HepG2 (cell line): Measurements from ENCODE around the gene NEDD8. TPM values are rescaled to one million over a fixed set of nuclear protein-coding genes. Genes with fewer than 3 reads are reported as not detected.

Experiments
- AGO2 ChIP-seq: fragments of 200-400 bp; formaldehyde crosslinking; optimal IDR thresholded peaks from 2 replicates; pipeline ENCODE3; 2017; ENCODE audit warnings: mild to moderate bottlenecking, low read depth, low read length, moderate library complexity
- CENPT ChIP-seq: sonication (generic); formaldehyde crosslinking; IDR thresholded peaks from 2 replicates; pipeline ENCODE4 v1.8.0; 2022; ENCODE audit warnings: low read depth, mild to moderate bottlenecking, moderate library complexity, missing genetic modification reagents
- GATAD1 ChIP-seq: IDR thresholded peaks from 2 replicates; pipeline ENCODE4 v1.6.1; 2016; ENCODE audit warnings: missing genetic modification reagents, missing compliant biosample characterization
- HMGA1 ChIP-seq: sonication (generic); formaldehyde crosslinking; conservative IDR thresholded peaks from 2 replicates; pipeline ENCODE4 v1.4.0; 2020; ENCODE audit warnings: missing genetic modification reagents
- KLF16 ChIP-seq, 2 experiments: sonication (generic) in 1 of 2; formaldehyde crosslinking in 1 of 2; IDR thresholded peaks; 2 replicates each; pipeline versions ENCODE4 v1.6.1 to v1.8.0; 2016 to 2023; ENCODE audit warnings: missing genetic modification reagents in 2 of 2, missing compliant biosample characterization in 1 of 2
- MIXL1 ChIP-seq: IDR thresholded peaks from 2 replicates; pipeline ENCODE4 v1.6.1; 2016
- NFKBIZ ChIP-seq: IDR thresholded peaks from 2 replicates; pipeline ENCODE4 v1.6.1; 2018; ENCODE audit warnings: missing genetic modification reagents, missing compliant biosample characterization
- SNRNP70 ChIP-seq: fragments of 200-400 bp; formaldehyde crosslinking; IDR thresholded peaks from 2 replicates; pipeline ENCODE4 v1.6.1; 2017; ENCODE audit warnings: mild to moderate bottlenecking, low read depth, low read length, moderate library complexity
- YEATS2 ChIP-seq: sonication (generic); formaldehyde crosslinking; IDR thresholded peaks from 2 replicates; pipeline ENCODE4 v1.4.0; 2020; ENCODE audit warnings: missing genetic modification reagents, borderline replicate concordance
- ZNF12 ChIP-seq: sonication (generic); formaldehyde crosslinking; IDR thresholded peaks from 2 replicates; pipeline ENCODE4 v1.5.0; 2020; ENCODE audit warnings: missing genetic modification reagents
- ZNF253 ChIP-seq: sonication (generic); formaldehyde crosslinking; IDR thresholded peaks from 2 replicates; pipeline ENCODE4 v1.8.0; 2022; ENCODE audit warnings: mild to moderate bottlenecking, missing genetic modification reagents, borderline replicate concordance
- ZNF333 ChIP-seq: sonication (generic); formaldehyde crosslinking; IDR thresholded peaks from 2 replicates; pipeline ENCODE4 v1.4.0; 2020; ENCODE audit warnings: mild to moderate bottlenecking, missing genetic modification reagents, borderline replicate concordance
- ZNF430 ChIP-seq: sonication (generic); formaldehyde crosslinking; IDR thresholded peaks from 2 replicates; pipeline ENCODE4 v1.9.0; 2021; ENCODE audit warnings: mild to moderate bottlenecking, missing genetic modification reagents
- ZNF530 ChIP-seq: sonication (generic); formaldehyde crosslinking; IDR thresholded peaks from 2 replicates; pipeline ENCODE4 v1.5.0; 2020; ENCODE audit warnings: low read depth, mild to moderate bottlenecking, missing genetic modification reagents
- polyA plus RNA-seq, 8 experiments: library from polyadenylated mRNA; depleted of rRNA in 3 of 8; stranded (reverse) in 7 of 8; unstranded in 1 of 8; fragments of >200 nt; fragmentation: Illumina TruSeq in 4 of 8; extraction: Trizol in 4 of 8; gene quantifications; 2 replicates each; pipeline versions ENCODE4 v1.2.1 to v1.2.3, GENCODE V29; 2011 to 2016; ENCODE audit warnings: low read depth in 4 of 8, missing spikeins in 1 of 8, mixed read lengths in 1 of 8; ENCODE audit not compliant: insufficient read depth in 1 of 8
- total RNA-seq, 5 experiments: library from RNA; depleted of rRNA; stranded (reverse); fragments of >200 nt; fragmentation: Illumina TruSeq; extraction: Trizol; gene quantifications; 2 replicates each; pipeline ENCODE4 v1.2.3, GENCODE V29; 2016; ENCODE audit warnings: low read depth in 1 of 5
- TF ChIP-seq, protein P1 (sequence below): sonication (generic); formaldehyde crosslinking; IDR thresholded peaks from 2 replicates; pipeline ENCODE4 v1.5.1; 2020; ENCODE audit warnings: missing genetic modification reagents, mild to moderate bottlenecking, borderline replicate concordance
- TF ChIP-seq, protein P2 (sequence below): sonication (generic); formaldehyde crosslinking; IDR thresholded peaks from 2 replicates; pipeline ENCODE4 v1.4.0; 2020; ENCODE audit warnings: mild to moderate bottlenecking, missing genetic modification reagents
- TF ChIP-seq, protein P3 (sequence below): sonication (generic); formaldehyde crosslinking; IDR thresholded peaks from 2 replicates; pipeline ENCODE4 v1.5.0; 2020; ENCODE audit warnings: missing genetic modification reagents, mild to moderate bottlenecking, borderline replicate concordance
- TF ChIP-seq, protein P4 (sequence below): sonication (generic); formaldehyde crosslinking; IDR thresholded peaks from 2 replicates; pipeline ENCODE4 v1.8.0; 2022; ENCODE audit warnings: mild to moderate bottlenecking, missing genetic modification reagents, moderate library complexity
- TF ChIP-seq, protein P5 (sequence below): sonication (generic); formaldehyde crosslinking; IDR thresholded peaks from 2 replicates; pipeline ENCODE4 v1.5.0; 2020; ENCODE audit warnings: mild to moderate bottlenecking, missing genetic modification reagents, borderline replicate concordance

Gene NEDD8
- total and polyA plus RNA-seq, 2 of the 13 experiments (the other 11 are each of a cell fraction or from before 2014, with no cell fraction given) = 535 to 713 TPM

DNA sequence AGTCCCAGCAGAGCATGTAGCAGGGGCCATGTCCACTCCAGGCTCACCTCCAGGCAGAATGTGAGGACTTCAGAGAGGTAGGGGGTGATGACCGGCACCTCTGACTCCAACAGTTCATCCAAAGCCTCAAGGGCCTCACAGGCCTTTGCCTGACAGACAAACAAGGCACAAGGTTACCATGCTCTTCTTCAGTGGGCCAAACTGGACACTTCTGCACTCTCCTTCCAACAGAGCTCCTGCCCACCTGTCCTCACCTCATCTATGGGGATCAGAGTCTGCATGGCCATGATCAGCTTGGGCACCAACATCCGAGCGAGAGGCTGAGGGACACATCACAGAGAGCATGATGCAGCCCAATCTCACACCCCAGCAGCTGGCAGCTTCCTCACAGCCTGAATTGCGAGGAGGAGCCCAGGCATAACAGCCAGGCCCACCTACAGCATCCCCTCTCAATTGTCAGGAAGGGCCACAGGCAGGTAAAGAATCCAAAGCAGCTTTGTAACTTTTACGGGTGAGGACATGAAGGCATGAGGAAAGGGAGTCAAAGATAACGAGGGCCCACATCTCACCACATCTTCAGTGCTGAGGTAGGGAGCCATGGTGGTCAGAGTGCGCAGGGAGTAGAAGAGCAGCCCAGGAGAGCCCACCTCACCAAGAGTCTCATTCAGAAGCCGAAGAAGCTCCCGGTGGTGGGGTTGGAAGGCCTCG, 45.2 kb downstream of the NEDD8 start (continued):
- TF ChIP-seq, protein P1, sequence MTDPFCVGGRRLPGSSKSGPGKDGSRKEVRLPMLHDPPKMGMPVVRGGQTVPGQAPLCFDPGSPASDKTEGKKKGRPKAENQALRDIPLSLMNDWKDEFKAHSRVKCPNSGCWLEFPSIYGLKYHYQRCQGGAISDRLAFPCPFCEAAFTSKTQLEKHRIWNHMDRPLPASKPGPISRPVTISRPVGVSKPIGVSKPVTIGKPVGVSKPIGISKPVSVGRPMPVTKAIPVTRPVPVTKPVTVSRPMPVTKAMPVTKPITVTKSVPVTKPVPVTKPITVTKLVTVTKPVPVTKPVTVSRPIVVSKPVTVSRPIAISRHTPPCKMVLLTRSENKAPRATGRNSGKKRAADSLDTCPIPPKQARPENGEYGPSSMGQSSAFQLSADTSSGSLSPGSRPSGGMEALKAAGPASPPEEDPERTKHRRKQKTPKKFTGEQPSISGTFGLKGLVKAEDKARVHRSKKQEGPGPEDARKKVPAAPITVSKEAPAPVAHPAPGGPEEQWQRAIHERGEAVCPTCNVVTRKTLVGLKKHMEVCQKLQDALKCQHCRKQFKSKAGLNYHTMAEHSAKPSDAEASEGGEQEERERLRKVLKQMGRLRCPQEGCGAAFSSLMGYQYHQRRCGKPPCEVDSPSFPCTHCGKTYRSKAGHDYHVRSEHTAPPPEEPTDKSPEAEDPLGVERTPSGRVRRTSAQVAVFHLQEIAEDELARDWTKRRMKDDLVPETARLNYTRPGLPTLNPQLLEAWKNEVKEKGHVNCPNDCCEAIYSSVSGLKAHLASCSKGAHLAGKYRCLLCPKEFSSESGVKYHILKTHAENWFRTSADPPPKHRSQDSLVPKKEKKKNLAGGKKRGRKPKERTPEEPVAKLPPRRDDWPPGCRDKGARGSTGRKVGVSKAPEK (CRISPR knock-in tag) = no peak
- TF ChIP-seq ZNF530 (CRISPR knock-in tag) = no peak
- no peak for TF ChIP-seq ZNF12 (CRISPR knock-in tag)
- TF ChIP-seq, protein P2, sequence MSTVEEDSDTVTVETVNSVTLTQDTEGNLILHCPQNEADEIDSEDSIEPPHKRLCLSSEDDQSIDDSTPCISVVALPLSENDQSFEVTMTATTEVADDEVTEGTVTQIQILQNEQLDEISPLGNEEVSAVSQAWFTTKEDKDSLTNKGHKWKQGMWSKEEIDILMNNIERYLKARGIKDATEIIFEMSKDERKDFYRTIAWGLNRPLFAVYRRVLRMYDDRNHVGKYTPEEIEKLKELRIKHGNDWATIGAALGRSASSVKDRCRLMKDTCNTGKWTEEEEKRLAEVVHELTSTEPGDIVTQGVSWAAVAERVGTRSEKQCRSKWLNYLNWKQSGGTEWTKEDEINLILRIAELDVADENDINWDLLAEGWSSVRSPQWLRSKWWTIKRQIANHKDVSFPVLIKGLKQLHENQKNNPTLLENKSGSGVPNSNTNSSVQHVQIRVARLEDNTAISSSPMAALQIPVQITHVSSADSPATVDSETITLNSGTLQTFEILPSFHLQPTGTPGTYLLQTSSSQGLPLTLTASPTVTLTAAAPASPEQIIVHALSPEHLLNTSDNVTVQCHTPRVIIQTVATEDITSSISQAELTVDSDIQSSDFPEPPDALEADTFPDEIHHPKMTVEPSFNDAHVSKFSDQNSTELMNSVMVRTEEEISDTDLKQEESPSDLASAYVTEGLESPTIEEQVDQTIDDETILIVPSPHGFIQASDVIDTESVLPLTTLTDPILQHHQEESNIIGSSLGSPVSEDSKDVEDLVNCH (CRISPR knock-in tag) = no peak
- TF ChIP-seq, protein P3, sequence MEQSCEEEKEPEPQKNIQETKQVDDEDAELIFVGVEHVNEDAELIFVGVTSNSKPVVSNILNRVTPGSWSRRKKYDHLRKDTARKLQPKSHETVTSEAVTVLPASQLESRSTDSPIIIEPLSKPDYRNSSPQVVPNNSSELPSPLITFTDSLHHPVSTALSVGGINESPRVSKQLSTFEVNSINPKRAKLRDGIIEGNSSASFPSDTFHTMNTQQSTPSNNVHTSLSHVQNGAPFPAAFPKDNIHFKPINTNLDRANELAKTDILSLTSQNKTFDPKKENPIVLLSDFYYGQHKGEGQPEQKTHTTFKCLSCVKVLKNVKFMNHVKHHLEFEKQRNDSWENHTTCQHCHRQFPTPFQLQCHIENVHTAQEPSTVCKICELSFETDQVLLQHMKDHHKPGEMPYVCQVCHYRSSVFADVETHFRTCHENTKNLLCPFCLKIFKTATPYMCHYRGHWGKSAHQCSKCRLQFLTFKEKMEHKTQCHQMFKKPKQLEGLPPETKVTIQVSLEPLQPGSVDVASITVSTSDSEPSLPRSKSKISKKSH (CRISPR knock-in tag) = peak; percentile 44; the same call in 1 of the 2 replicates
- TF ChIP-seq YEATS2 (CRISPR knock-in tag) = no peak
- TF ChIP-seq ZNF253 = peak; percentile 73; the same call in 1 of the 2 replicates
- no peak for TF ChIP-seq MIXL1 (CRISPR knock-in tag)
- no peak for TF ChIP-seq HMGA1
- TF ChIP-seq SNRNP70 = no peak
- 0 out of 4 replicates have a peak, but pooled peaks of 1 of the 2 experiments have one; percentile 68 for TF ChIP-seq KLF16 (CRISPR knock-in tag; IDR thresholded peaks at IDR 0.05)
- no peak for TF ChIP-seq ZNF430 (CRISPR knock-in tag)
- 0 out of 2 replicates have a peak, but pooled peaks have one; percentile 56 for TF ChIP-seq CENPT (CRISPR knock-in tag)
- TF ChIP-seq AGO2 = no peak
- TF ChIP-seq, protein P4, sequence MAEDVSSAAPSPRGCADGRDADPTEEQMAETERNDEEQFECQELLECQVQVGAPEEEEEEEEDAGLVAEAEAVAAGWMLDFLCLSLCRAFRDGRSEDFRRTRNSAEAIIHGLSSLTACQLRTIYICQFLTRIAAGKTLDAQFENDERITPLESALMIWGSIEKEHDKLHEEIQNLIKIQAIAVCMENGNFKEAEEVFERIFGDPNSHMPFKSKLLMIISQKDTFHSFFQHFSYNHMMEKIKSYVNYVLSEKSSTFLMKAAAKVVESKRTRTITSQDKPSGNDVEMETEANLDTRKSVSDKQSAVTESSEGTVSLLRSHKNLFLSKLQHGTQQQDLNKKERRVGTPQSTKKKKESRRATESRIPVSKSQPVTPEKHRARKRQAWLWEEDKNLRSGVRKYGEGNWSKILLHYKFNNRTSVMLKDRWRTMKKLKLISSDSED (CRISPR knock-in tag) = 0 out of 2 replicates have a peak, but pooled peaks have one; percentile 30
- TF ChIP-seq GATAD1 = 0 out of 2 replicates have a peak, but pooled peaks have one; percentile 12
- peak; percentile 34; the same call in 1 of the 2 replicates for TF ChIP-seq ZNF333 (CRISPR knock-in tag)
- no peak for TF ChIP-seq NFKBIZ (CRISPR knock-in tag)
- TF ChIP-seq, protein P5, sequence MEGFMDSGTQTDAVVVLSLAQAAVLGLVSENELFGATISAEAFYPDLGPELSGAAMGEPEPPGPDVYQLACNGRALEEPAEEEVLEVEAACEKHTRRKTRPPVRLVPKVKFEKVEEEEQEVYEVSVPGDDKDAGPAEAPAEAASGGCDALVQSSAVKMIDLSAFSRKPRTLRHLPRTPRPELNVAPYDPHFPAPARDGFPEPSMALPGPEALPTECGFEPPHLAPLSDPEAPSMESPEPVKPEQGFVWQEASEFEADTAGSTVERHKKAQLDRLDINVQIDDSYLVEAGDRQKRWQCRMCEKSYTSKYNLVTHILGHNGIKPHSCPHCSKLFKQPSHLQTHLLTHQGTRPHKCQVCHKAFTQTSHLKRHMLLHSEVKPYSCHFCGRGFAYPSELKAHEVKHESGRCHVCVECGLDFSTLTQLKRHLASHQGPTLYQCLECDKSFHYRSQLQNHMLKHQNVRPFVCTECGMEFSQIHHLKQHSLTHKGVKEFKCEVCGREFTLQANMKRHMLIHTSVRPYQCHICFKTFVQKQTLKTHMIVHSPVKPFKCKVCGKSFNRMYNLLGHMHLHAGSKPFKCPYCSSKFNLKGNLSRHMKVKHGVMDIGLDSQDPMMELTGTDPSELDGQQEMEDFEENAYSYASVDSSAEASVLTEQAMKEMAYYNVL (CRISPR knock-in tag) = no peak
